HG03521 (cell line): Measurements from ENCODE around the gene USP15.

Experiments
- ATAC-seq: cut with Tn5 transposase; IDR thresholded peaks from one replicate; pipeline ENCODE4 v1.9.1; 2021; ENCODE audit warnings: mild to moderate bottlenecking, moderate library complexity; ENCODE audit not compliant: unreplicated experiment

USP15 gene

GRCh38 chr12:62279961-62280360 lies 19.8 kb downstream of the USP15 start:
- ATAC-seq, result no peak

- no peak for ATAC-seq
Observed at GRCh38 chr12:62282057-62282774, 22.0 kb downstream of the USP15 start.

GRCh38 chr12:62284749-62285148 lies 24.5 kb downstream of the USP15 start:
- ATAC-seq, result no peak

- ATAC-seq, result no peak
Observed at GRCh38 chr12:62285284-62285683, 25.1 kb downstream of the USP15 start.

- ATAC-seq, result no peak
Observed at GRCh38 chr12:62288328-62288727, 28.1 kb downstream of the USP15 start.

- ATAC-seq, result no peak
Observed at GRCh38 chr12:62290846-62291245, 30.6 kb downstream of the USP15 start.

- ATAC-seq, result no peak
Observed at GRCh38 chr12:62291864-62292760, 31.9 kb downstream of the USP15 start.

GRCh38 chr12:62292761-62293344 lies 32.6 kb downstream of the USP15 start:
- ATAC-seq, result no peak

GRCh38 chr12:62294378-62294777 lies 34.2 kb downstream of the USP15 start:
- ATAC-seq, result no peak

GRCh38 chr12:62296001-62296400 lies 35.8 kb downstream of the USP15 start:
- no peak for ATAC-seq

- no peak for ATAC-seq
Observed at GRCh38 chr12:62297321-62297720, 37.1 kb downstream of the USP15 start.

GRCh38 chr12:62299617-62300016 lies 39.4 kb downstream of the USP15 start:
- ATAC-seq, result no peak

- no peak for ATAC-seq
Observed at GRCh38 chr12:62301080-62301798, 41.0 kb downstream of the USP15 start.

GRCh38 chr12:62301799-62302133 lies 41.6 kb downstream of the USP15 start:
- ATAC-seq, result no peak

- no peak for ATAC-seq
Observed at GRCh38 chr12:62304560-62304959, 44.4 kb downstream of the USP15 start.

- no peak for ATAC-seq
Observed at GRCh38 chr12:62305778-62306177, 45.6 kb downstream of the USP15 start.

- no peak for ATAC-seq
Observed at GRCh38 chr12:62306569-62307530, 46.6 kb downstream of the USP15 start.

GRCh38 chr12:62308201-62308600 lies 48.0 kb downstream of the USP15 start:
- ATAC-seq, result no peak

GRCh38 chr12:62313727-62314380 lies 53.6 kb downstream of the USP15 start:
- no peak for ATAC-seq

- no peak for ATAC-seq
Observed at GRCh38 chr12:62317017-62317416, 56.8 kb downstream of the USP15 start.
